Stimulated activated CD4-positive, alpha-beta T cell treated with anti-CD3 and anti-CD28 coated beads, TNF-alpha, amount 100 ng/mL, for 4 hours (primary cell): ENCODE data around the gene DHRS3.

Source experiments
- DNase-seq, 3 experiments: peaks; one replicate each; pipeline ENCODE4 v3.0.0-alpha.2; 2020; ENCODE audit warnings: low read depth in 3 of 3

Gene DHRS3

GRCh38 chr1:12640237-12640957 is 22.4 kb upstream of the DHRS3 start:
- DNase-seq: no peak

GRCh38 chr1:12637693-12638092 is 19.7 kb upstream of the DHRS3 start:
- no peak for DNase-seq

GRCh38 chr1:12636098-12636950 is 18.3 kb upstream of the DHRS3 start:
- DNase-seq: no peak

- no peak for DNase-seq
These were observed 16.7 kb upstream of the DHRS3 start for GRCh38 chr1:12634696-12635202.

GRCh38 chr1:12634156-12634555 is 16.1 kb upstream of the DHRS3 start:
- DNase-seq: no peak

GRCh38 chr1:12631571-12631970 is 13.6 kb upstream of the DHRS3 start:
- DNase-seq: no peak

GRCh38 chr1:12630946-12631530 is 13.0 kb upstream of the DHRS3 start:
- no peak for DNase-seq

GRCh38 chr1:12629985-12630760 is 12.2 kb upstream of the DHRS3 start:
- no peak for DNase-seq

- DNase-seq: no peak
These were observed 11.5 kb upstream of the DHRS3 start for GRCh38 chr1:12629511-12629956.

GRCh38 chr1:12627296-12627695 is 9.3 kb upstream of the DHRS3 start:
- no peak for DNase-seq

- DNase-seq: no peak
These were observed 8.9 kb upstream of the DHRS3 start for GRCh38 chr1:12626888-12627287.

- no peak for DNase-seq
These were observed 7.3 kb upstream of the DHRS3 start for GRCh38 chr1:12625276-12625675.

- DNase-seq: no peak
These were observed 4.5 kb upstream of the DHRS3 start for GRCh38 chr1:12622506-12622905.

GRCh38 chr1:12621346-12622335 is 3.6 kb upstream of the DHRS3 start:
- no peak for DNase-seq

- no peak for DNase-seq
These were observed 2.9 kb upstream of the DHRS3 start for GRCh38 chr1:12620931-12621330.

- no peak for DNase-seq
These were observed 2.5 kb upstream of the DHRS3 start for GRCh38 chr1:12620488-12620865.

GRCh38 chr1:12619792-12620487 is 1.9 kb upstream of the DHRS3 start:
- peak; percentile 51 to 62 (median 59) for DNase-seq

- DNase-seq: peak; percentile 32 to 42 (median 34)
These were observed 1.2 kb upstream of the DHRS3 start for GRCh38 chr1:12618965-12619791.

- DNase-seq: no peak
These were observed 603 bp upstream of the DHRS3 start for GRCh38 chr1:12618661-12618964.
